HepG2 (cell line): ENCODE data around the gene FEV. TPM values are rescaled to one million over a fixed set of nuclear protein-coding genes. Genes with fewer than 3 reads are reported as not detected.
A peak's percentile ranks its signal among the peaks of the same experiment; 100 is the strongest.

Experiments used
- CBFB ChIP-seq: sonication (generic); formaldehyde crosslinking; IDR thresholded peaks from 2 replicates; pipeline ENCODE4 v1.4.0; 2020; ENCODE audit warnings: missing genetic modification reagents
- DNMT1 ChIP-seq: sonication (generic); formaldehyde crosslinking; IDR thresholded peaks from 2 replicates; pipeline ENCODE4 v1.5.1; 2020; ENCODE audit warnings: mild to moderate bottlenecking, missing genetic modification reagents
- MTF2 ChIP-seq: sonication (generic); formaldehyde crosslinking; IDR thresholded peaks from 2 replicates; pipeline ENCODE4 v1.5.0; 2020; ENCODE audit warnings: missing genetic modification reagents, borderline replicate concordance
- MYNN ChIP-seq: sonication (generic); formaldehyde crosslinking; IDR thresholded peaks from 2 replicates; pipeline ENCODE4 v1.4.0; 2020; ENCODE audit warnings: mild to moderate bottlenecking, low read depth, missing genetic modification reagents
- MYPOP ChIP-seq: sonication (generic); formaldehyde crosslinking; IDR thresholded peaks from 2 replicates; pipeline ENCODE4 v1.8.1; 2023; ENCODE audit warnings: mild to moderate bottlenecking, moderate library complexity, missing genetic modification reagents
- NFIC ChIP-seq: IDR thresholded peaks from 2 replicates; pipeline ENCODE4 v1.6.1; 2012; ENCODE audit warnings: mild to moderate bottlenecking, low read length, inconsistent platforms
- SPEN ChIP-seq: sonication (generic); formaldehyde crosslinking; IDR thresholded peaks from 2 replicates; pipeline ENCODE4 v1.5.1; 2020; ENCODE audit warnings: low read depth, mild to moderate bottlenecking, missing genetic modification reagents
- TOE1 ChIP-seq: sonication (generic); formaldehyde crosslinking; IDR thresholded peaks from 2 replicates; pipeline ENCODE4 v1.4.0; 2020; ENCODE audit warnings: mild to moderate bottlenecking, missing genetic modification reagents
- ZFAT ChIP-seq: sonication (generic); formaldehyde crosslinking; conservative IDR thresholded peaks from 2 replicates; pipeline ENCODE4 v1.8.1; 2023; ENCODE audit warnings: missing genetic modification reagents, inconsistent platforms
- ZMYM4 ChIP-seq: sonication (generic); formaldehyde crosslinking; IDR thresholded peaks from 2 replicates; pipeline ENCODE4 v1.8.1; 2023; ENCODE audit warnings: mild to moderate bottlenecking, missing genetic modification reagents
- ZNF710 ChIP-seq: sonication (generic); formaldehyde crosslinking; IDR thresholded peaks from 2 replicates; pipeline ENCODE4 v1.5.0; 2020; ENCODE audit warnings: mild to moderate bottlenecking, missing genetic modification reagents, borderline replicate concordance
- ZNF772 ChIP-seq: sonication (generic); formaldehyde crosslinking; IDR thresholded peaks from 2 replicates; pipeline ENCODE4 v1.5.0; 2020; ENCODE audit warnings: mild to moderate bottlenecking, missing genetic modification reagents
- ZNF777 ChIP-seq: sonication (generic); formaldehyde crosslinking; IDR thresholded peaks from 2 replicates; pipeline ENCODE4 v1.4.0; 2020; ENCODE audit warnings: missing genetic modification reagents
- ZNF841 ChIP-seq: sonication (generic); formaldehyde crosslinking; IDR thresholded peaks from 2 replicates; pipeline ENCODE4 v1.8.1; 2023; ENCODE audit warnings: missing genetic modification reagents, borderline replicate concordance
- ZSCAN25 ChIP-seq: sonication (generic); formaldehyde crosslinking; IDR thresholded peaks from 2 replicates; pipeline ENCODE4 v1.8.0; 2022; ENCODE audit warnings: mild to moderate bottlenecking, missing genetic modification reagents
- polyA plus RNA-seq, 8 experiments: library from polyadenylated mRNA; depleted of rRNA in 3 of 8; stranded (reverse) in 7 of 8; unstranded in 1 of 8; fragments of >200 nt; fragmentation: Illumina TruSeq in 4 of 8; extraction: Trizol in 4 of 8; gene quantifications; 2 replicates each; pipeline versions ENCODE4 v1.2.1 to v1.2.3, GENCODE V29; 2011 to 2016; ENCODE audit warnings: low read depth in 4 of 8, missing spikeins in 1 of 8, mixed read lengths in 1 of 8; ENCODE audit not compliant: insufficient read depth in 1 of 8
- total RNA-seq, 5 experiments: library from RNA; depleted of rRNA; stranded (reverse); fragments of >200 nt; fragmentation: Illumina TruSeq; extraction: Trizol; gene quantifications; 2 replicates each; pipeline ENCODE4 v1.2.3, GENCODE V29; 2016; ENCODE audit warnings: low read depth in 1 of 5
- TF ChIP-seq, protein P1 (sequence below): sonication (generic); formaldehyde crosslinking; IDR thresholded peaks from 2 replicates; pipeline ENCODE4 v1.8.1; 2023; ENCODE audit warnings: mild to moderate bottlenecking, missing genetic modification reagents
- TF ChIP-seq, protein P2 (sequence below): sonication (generic); IDR thresholded peaks from 2 replicates; pipeline ENCODE4 v1.6.1; 2016; ENCODE audit warnings: low read depth, borderline replicate concordance
- TF ChIP-seq, protein P3 (sequence below): sonication (generic); formaldehyde crosslinking; IDR thresholded peaks from 2 replicates; pipeline ENCODE4 v1.5.1; 2020; ENCODE audit warnings: mild to moderate bottlenecking, missing genetic modification reagents, moderate library complexity

Gene FEV
- total and polyA plus RNA-seq, 2 of the 13 experiments (the other 11 are each of a cell fraction or from before 2014, with no cell fraction given), result not detected

- TF ChIP-seq ZSCAN25 (CRISPR knock-in tag) (0 out of 2 replicates have a peak, but pooled peaks have one; percentile 2), MYNN (CRISPR knock-in tag) (no peak), CBFB (no peak), ZMYM4 (CRISPR knock-in tag) (no peak), TOE1 (CRISPR knock-in tag) (no peak), ZFAT (CRISPR knock-in tag) (no peak), ZNF710 (CRISPR knock-in tag) (0 out of 2 replicates have a peak, but pooled peaks have one; percentile 31), ZNF777 (peak; percentile 16), DNMT1 (CRISPR knock-in tag) (no peak), SPEN (CRISPR knock-in tag) (0 out of 2 replicates have a peak, but pooled peaks have one; percentile 18), NFIC (no peak), ZNF841 (no peak), MYPOP (CRISPR knock-in tag) (0 out of 2 replicates have a peak, but pooled peaks have one; percentile 57), ZNF772 (0 out of 2 replicates have a peak, but pooled peaks have one; percentile 12), MTF2 (CRISPR knock-in tag) (0 out of 2 replicates have a peak, but pooled peaks have one; percentile 4)
- TF ChIP-seq, protein P1, sequence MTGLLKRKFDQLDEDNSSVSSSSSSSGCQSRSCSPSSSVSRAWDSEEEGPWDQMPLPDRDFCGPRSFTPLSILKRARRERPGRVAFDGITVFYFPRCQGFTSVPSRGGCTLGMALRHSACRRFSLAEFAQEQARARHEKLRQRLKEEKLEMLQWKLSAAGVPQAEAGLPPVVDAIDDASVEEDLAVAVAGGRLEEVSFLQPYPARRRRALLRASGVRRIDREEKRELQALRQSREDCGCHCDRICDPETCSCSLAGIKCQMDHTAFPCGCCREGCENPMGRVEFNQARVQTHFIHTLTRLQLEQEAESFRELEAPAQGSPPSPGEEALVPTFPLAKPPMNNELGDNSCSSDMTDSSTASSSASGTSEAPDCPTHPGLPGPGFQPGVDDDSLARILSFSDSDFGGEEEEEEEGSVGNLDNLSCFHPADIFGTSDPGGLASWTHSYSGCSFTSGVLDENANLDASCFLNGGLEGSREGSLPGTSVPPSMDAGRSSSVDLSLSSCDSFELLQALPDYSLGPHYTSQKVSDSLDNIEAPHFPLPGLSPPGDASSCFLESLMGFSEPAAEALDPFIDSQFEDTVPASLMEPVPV (CRISPR knock-in tag), result peak; percentile 67; the same call in 1 of the 2 replicates
- TF ChIP-seq, protein P2, sequence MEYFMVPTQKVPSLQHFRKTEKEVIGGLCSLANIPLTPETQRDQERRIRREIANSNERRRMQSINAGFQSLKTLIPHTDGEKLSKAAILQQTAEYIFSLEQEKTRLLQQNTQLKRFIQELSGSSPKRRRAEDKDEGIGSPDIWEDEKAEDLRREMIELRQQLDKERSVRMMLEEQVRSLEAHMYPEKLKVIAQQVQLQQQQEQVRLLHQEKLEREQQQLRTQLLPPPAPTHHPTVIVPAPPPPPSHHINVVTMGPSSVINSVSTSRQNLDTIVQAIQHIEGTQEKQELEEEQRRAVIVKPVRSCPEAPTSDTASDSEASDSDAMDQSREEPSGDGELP, result no peak
- TF ChIP-seq, protein P3, sequence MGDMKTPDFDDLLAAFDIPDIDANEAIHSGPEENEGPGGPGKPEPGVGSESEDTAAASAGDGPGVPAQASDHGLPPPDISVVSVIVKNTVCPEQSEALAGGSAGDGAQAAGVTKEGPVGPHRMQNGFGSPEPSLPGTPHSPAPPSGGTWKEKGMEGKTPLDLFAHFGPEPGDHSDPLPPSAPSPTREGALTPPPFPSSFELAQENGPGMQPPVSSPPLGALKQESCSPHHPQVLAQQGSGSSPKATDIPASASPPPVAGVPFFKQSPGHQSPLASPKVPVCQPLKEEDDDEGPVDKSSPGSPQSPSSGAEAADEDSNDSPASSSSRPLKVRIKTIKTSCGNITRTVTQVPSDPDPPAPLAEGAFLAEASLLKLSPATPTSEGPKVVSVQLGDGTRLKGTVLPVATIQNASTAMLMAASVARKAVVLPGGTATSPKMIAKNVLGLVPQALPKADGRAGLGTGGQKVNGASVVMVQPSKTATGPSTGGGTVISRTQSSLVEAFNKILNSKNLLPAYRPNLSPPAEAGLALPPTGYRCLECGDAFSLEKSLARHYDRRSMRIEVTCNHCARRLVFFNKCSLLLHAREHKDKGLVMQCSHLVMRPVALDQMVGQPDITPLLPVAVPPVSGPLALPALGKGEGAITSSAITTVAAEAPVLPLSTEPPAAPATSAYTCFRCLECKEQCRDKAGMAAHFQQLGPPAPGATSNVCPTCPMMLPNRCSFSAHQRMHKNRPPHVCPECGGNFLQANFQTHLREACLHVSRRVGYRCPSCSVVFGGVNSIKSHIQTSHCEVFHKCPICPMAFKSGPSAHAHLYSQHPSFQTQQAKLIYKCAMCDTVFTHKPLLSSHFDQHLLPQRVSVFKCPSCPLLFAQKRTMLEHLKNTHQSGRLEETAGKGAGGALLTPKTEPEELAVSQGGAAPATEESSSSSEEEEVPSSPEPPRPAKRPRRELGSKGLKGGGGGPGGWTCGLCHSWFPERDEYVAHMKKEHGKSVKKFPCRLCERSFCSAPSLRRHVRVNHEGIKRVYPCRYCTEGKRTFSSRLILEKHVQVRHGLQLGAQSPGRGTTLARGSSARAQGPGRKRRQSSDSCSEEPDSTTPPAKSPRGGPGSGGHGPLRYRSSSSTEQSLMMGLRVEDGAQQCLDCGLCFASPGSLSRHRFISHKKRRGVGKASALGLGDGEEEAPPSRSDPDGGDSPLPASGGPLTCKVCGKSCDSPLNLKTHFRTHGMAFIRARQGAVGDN (CRISPR knock-in tag), result peak; percentile 41
These were observed 8.6 kb upstream of the FEV start, which contains the start of gene CRYBA2 (continued) for GRCh38 chr2:218993345-218994315.
